Adipocyte (in vitro differentiated cells): Measurements from ENCODE around the gene PSMD2.

Experiments
- DNase-seq: peaks from one replicate; pipeline ENCODE4 v3.0.0-alpha.2; 2015; ENCODE audit warnings: low read depth
- H3K27me3 ChIP-seq: replicated peaks from 2 replicates; pipeline ENCODE4 v1.7.0; 2013; ENCODE audit warnings: mild to moderate bottlenecking, low read length, moderate library complexity; ENCODE audit not compliant: control insufficient read depth, insufficient read depth
- H3K36me3 ChIP-seq: 2 replicates; pipeline ENCODE4 v1.7.0; 2013; ENCODE audit warnings: low read length, mild to moderate bottlenecking, moderate library complexity; ENCODE audit not compliant: control insufficient read depth, insufficient read depth, severe bottlenecking
- H3K4me1 ChIP-seq: 2 replicates; pipeline ENCODE4 v1.7.0; 2013; ENCODE audit warnings: mild to moderate bottlenecking, low read length, moderate library complexity; ENCODE audit not compliant: control insufficient read depth, insufficient read depth
- H3K4me3 ChIP-seq: 2 replicates; pipeline ENCODE4 v1.7.0; 2013; ENCODE audit warnings: mild to moderate bottlenecking, low read length, moderate library complexity
- H3K9ac ChIP-seq: 2 replicates; pipeline ENCODE4 v1.7.0; 2013; ENCODE audit warnings: mild to moderate bottlenecking, low read length, moderate library complexity
- H3K9me3 ChIP-seq: 2 replicates; pipeline ENCODE4 v1.7.0; 2013; ENCODE audit warnings: mild to moderate bottlenecking, low read length, moderate library complexity; ENCODE audit not compliant: control insufficient read depth

PSMD2 gene

DNA sequence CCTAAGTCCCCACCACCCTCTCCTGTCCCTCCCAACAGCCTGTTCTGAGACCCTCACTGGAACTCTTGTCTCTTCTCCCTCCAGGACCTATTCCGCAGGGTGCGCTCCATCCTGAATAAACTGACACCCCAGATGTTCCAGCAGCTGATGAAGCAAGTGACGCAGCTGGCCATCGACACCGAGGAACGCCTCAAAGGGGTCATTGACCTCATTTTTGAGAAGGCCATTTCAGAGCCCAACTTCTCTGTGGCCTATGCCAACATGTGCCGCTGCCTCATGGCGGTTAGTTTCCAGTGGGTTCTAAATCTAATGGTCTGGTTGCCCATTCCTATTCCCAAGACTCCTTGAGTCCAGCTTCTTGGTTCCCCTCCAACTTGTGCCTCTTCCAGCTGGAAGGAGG is 24.7 kb downstream of the PSMD2 start:
- Histone ChIP-seq H3K27me3 (no peaks in the 10 kb centered on the region), H3K4me3 (no peak overlapping the region), H3K9ac (no peak overlapping the region), H3K36me3 (peaks cover 90% of the 10 kb centered on the region), H3K4me1 (peaks cover 57% of the 10 kb centered on the region), H3K9me3 (no peaks in the 10 kb centered on the region)
- DNase-seq, result no peak

DNA sequence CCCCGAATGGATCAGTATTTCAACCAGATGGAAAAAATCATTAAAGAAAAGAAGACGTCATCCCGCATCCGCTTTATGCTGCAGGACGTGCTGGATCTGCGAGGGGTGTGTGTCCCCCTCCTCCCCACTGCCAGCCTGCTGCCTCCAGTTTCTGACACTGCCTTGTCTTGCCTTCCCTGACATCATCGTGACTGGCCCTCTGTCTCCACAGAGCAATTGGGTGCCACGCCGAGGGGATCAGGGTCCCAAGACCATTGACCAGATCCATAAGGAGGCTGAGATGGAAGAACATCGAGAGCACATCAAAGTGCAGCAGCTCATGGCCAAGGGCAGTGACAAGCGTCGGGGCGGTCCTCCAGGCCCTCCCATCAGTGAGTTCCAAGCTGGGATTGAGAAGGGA is 26.2 kb downstream of the PSMD2 start:
- Histone ChIP-seq H3K4me1 (peaks cover 49% of the 10 kb centered on the region), H3K36me3 (peaks cover 100% of the 10 kb centered on the region), H3K4me3 (no peak overlapping the region), H3K9ac (no peak overlapping the region), H3K9me3 (no peaks in the 10 kb centered on the region), H3K27me3 (no peaks in the 10 kb centered on the region)
- DNase-seq, result no peak

DNA sequence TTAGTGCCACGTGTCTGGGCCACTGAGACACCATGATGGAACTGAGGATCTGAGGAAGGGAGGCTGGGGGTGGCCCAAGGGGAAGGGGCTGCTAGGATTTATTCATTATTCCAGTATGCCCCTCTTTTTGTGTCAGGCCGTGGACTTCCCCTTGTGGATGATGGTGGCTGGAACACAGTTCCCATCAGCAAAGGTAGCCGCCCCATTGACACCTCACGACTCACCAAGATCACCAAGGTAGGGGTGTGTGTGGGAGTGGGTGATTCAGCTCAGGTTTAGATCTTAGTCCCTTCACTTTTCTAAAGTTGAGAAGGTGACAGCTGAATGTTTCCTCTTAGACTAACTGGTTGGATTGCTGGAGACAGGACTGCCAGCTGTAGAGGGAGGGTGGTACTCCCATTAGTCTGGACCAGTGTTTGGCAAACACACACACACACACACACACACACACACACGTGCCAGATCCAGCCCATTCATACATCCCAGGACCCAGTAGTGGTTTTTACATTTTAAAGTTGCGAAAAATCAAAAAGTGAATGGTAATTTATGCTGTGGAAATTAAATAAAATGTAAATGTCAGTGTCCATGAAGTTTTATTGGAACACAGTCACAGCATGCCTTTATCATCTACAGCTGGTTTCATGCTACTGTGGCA is 26.8 kb downstream of the PSMD2 start:
- DNase-seq, result no peak
- Histone ChIP-seq H3K36me3 (peaks cover 99% of the 10 kb centered on the region), H3K9me3 (no peaks in the 10 kb centered on the region), H3K4me3 (no peak overlapping the region), H3K4me1 (peaks cover 43% of the 10 kb centered on the region), H3K27me3 (no peaks in the 10 kb centered on the region), H3K9ac (peak overlapping the region; percentile 5)

DNA sequence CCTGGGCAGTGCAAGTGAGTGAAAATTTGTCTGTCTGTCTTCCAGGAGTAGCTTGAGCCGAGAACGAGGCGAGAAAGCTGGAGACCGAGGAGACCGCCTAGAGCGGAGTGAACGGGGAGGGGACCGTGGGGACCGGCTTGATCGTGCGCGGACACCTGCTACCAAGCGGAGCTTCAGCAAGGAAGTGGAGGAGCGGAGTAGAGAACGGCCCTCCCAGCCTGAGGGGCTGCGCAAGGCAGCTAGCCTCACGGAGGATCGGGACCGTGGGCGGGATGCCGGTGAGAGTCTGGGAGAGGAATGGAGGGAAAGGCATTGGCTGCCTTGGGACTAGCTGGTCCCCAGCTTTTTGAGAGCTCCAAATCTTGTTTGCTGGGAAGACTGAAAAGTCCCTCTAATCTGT is 28.1 kb downstream of the PSMD2 start:
- Histone ChIP-seq H3K9me3 (no peaks in the 10 kb centered on the region), H3K4me1 (peaks cover 38% of the 10 kb centered on the region), H3K4me3 (no peak overlapping the region), H3K36me3 (peaks cover 99% of the 10 kb centered on the region), H3K27me3 (no peaks in the 10 kb centered on the region), H3K9ac (no peak overlapping the region)
- no peak for DNase-seq

DNA sequence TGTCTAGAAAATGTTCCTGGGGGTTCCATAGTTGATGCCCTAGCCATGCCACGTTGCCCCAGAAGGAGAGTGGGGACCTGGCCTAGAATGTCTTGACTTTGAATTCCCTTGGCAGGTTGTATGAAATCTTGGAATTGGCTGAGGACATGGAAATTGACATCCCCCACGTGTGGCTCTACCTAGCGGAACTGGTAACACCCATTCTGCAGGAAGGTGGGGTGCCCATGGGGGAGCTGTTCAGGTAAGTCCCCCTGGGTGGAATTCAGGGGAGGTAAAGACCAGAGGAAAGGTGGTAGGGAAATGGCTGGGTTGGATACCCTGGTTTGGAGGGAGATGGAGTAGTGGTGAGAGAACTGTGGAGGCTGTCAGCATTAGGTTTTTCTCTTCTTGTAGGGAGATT is 29.5 kb downstream of the PSMD2 start:
- H3K9me3 ChIP-seq, result no peaks in the 10 kb centered on the region
- DNase-seq, result no peak
- H3K4me3 ChIP-seq, result no peak overlapping the region
- H3K9ac ChIP-seq, result peak overlapping the region; percentile 16
- peaks cover 24% of the 10 kb centered on the region for H3K4me1 ChIP-seq
- peaks cover 99% of the 10 kb centered on the region for H3K36me3 ChIP-seq
- H3K27me3 ChIP-seq, result no peaks in the 10 kb centered on the region

DNA sequence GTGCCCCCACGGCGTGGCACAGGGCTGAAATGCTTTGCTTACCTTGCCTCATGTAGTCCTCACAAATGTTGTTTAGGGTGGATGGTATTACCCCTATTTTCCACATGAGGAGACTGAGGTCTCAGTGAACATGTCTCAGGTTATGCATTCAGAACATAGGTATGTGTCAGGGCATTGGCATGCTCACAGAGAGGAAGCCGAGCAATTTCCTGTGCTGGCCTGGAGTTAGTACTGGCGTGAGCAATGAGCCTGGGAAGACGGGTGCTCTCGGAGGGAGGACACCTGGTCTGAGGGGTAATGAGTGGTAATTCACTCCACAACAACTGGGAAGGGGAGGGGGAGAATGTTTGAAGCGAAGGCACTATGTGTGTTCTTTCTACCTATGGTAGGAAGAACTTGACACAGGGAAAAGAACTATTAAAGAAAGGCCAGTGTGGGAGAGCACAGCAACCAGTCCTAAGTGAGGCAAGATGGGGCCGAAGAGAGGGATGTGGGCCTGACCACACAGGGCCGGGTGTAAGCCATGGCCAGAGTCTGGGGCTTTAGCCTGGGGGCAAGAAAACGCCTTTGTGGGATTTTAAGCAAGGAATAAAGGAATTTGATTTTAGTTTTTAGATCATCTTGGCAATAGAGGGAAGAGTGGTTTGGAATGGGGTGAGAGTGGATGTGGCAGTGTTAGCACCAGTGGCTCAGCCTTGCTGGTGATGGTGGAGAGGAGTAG is 33.5 kb downstream of the PSMD2 start:
- H3K9me3 ChIP-seq, result no peaks in the 10 kb centered on the region
- no peaks in the 10 kb centered on the region for H3K27me3 ChIP-seq
- H3K36me3 ChIP-seq, result peaks cover 79% of the 10 kb centered on the region
- peaks cover 38% of the 10 kb centered on the region for H3K4me1 ChIP-seq
- DNase-seq, result peak; percentile 69
- H3K4me3 ChIP-seq, result no peak overlapping the region
- H3K9ac ChIP-seq, result peak overlapping the region; percentile 28

DNA sequence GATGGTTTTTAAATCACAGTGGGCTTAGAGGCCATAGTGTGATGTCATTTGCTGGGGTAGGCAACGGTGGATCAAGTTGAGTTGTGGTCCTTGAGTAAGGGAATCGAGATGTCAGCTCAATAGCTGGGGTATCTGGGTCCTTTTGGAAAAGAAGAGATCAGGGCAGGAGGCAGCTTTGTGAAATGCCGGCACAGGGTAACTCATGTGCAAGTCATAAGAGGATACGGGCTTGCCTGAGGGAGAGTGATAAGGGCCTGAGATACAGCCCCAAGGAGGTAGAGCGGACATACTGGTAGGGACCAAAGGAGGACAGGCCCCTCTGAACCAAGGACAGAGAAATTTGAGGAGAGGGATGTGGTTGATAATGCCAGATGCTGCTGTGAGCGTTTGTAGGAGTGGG is 34.1 kb downstream of the PSMD2 start:
- H3K9me3 ChIP-seq, result no peaks in the 10 kb centered on the region
- peaks cover 73% of the 10 kb centered on the region for H3K36me3 ChIP-seq
- DNase-seq, result no peak
- H3K27me3 ChIP-seq, result no peaks in the 10 kb centered on the region
- H3K9ac ChIP-seq, result peak overlapping the region; percentile 22
- peaks cover 45% of the 10 kb centered on the region for H3K4me1 ChIP-seq
- H3K4me3 ChIP-seq, result no peak overlapping the region

DNA sequence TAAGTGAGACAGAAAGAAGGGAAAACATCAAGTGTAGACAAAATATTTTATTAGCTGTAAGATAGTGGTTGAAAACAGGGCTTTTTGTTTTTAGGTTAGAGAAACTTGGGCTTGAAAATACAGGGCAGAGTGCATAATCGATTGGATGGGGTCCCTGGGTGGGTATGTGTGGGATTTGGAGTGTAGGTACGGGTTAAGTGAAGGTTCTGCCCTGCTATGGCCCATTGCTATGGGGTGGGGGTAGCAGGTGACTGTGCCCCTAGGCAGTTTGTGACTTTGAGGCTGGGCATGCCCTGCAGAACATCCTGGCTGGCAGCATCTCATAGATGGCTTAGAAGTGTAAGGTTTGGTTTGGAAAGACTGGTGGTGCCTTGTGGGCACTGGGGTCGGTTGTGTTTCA is 34.7 kb downstream of the PSMD2 start:
- H3K9me3 ChIP-seq, result no peaks in the 10 kb centered on the region
- DNase-seq, result no peak
- peaks cover 45% of the 10 kb centered on the region for H3K4me1 ChIP-seq
- peaks cover 68% of the 10 kb centered on the region for H3K36me3 ChIP-seq
- H3K4me3 ChIP-seq, result no peak overlapping the region
- H3K27me3 ChIP-seq, result no peaks in the 10 kb centered on the region
- H3K9ac ChIP-seq, result no peak overlapping the region

DNA sequence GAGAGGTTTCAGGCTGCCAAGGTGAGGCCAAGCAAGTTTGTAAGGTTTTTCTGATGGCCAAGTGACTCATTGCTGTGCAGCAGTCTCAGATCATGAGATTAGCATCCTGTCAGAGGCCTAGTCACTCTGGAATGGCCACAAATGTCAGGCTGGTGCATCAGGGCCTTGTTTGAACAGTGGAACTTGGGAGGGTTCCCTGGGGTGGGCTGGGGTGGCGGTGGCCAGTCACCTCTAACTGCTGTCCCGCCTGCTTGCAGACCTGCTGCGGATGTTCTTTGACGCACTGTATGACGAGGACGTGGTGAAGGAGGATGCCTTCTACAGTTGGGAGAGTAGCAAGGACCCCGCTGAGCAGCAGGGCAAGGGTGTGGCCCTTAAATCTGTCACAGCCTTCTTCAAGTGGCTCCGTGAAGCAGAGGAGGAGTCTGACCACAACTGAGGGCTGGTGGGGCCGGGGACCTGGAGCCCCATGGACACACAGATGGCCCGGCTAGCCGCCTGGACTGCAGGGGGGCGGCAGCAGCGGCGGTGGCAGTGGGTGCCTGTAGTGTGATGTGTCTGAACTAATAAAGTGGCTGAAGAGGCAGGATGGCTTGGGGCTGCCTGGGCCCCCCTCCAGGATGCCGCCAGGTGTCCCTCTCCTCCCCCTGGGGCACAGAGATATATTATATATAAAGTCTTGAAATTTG is 35.6 kb downstream of the PSMD2 start:
- Histone ChIP-seq H3K4me3 (no peak overlapping the region), H3K27me3 (no peaks in the 10 kb centered on the region), H3K9me3 (no peaks in the 10 kb centered on the region), H3K4me1 (peaks cover 45% of the 10 kb centered on the region), H3K36me3 (peaks cover 59% of the 10 kb centered on the region), H3K9ac (no peak overlapping the region)
- DNase-seq, result peak; percentile 44

DNA sequence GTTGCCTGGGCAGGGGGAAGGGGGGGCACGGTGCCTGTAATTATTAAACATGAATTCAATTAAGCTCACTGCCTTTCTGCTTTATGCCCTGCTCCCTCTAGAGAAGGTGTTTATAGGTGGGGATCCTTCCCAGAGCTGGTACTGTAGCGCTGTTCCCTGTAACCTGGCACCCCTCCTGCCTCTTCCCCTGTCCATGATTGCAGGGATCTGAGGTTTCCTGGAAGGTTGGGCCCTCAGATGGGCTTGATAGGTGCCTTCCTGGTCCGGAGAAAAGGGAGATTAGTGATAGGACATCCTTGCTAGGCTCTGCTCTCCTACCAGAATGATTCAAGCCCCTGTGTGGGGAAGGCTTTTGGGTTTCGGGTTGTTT is 36.2 kb downstream of the PSMD2 start:
- Histone ChIP-seq H3K4me3 (peak overlapping the region; percentile 83), H3K36me3 (peaks cover 52% of the 10 kb centered on the region), H3K4me1 (peaks cover 43% of the 10 kb centered on the region), H3K9ac (peak overlapping the region; percentile 85), H3K27me3 (no peaks in the 10 kb centered on the region), H3K9me3 (no peaks in the 10 kb centered on the region)
- DNase-seq, result no peak

DNA sequence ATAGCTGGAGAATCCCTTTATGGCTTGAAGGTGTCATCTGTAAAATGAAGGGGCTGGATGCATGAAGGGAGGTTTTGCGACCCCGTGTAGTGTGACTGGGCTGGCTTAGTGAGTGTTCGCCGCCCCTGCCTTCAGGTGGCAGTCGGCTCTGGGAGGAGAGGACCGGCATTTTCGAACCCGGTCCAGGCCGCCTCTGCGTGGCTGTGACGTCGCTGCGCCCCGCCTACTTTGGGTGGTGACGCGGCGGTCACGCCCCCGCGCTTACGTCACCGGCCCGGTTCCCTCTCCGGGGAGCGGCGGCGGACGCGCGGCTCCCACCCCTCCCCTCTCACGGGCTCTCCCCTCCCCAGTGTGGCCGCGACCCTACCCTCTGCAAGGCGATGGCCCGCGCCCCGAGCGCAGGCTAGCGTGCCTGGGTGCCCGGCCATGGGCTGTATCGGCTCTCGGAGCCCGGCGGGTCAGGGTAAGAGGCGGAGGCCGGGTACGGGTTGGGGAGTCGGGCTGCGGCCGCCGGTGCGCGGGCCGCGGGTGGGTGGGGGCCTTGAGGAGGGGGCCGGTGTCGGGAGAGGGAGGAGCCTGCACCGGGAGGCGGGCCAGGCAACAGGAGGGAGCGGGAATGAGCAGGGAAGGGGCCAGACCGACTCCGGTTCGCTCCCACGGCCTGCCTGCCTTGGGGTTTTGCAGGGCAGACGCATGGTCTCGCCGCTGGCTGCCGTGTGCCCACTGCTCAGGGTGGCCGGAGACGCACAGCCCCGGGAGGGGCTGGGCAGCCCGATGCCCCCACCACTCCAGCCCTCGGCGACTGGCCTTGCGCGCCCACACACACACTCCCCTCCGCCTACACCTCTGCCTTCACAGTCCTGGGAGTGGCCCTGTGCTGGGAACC is 36.9 kb downstream of the PSMD2 start:
- Histone ChIP-seq H3K27me3 (no peaks in the 10 kb centered on the region), H3K36me3 (peaks cover 46% of the 10 kb centered on the region), H3K4me3 (peak overlapping the region; percentile 83), H3K9ac (peak overlapping the region; percentile 85), H3K9me3 (no peaks in the 10 kb centered on the region), H3K4me1 (peaks cover 43% of the 10 kb centered on the region)
- DNase-seq, result peak; percentile 93
